ENCODE results near the gene EFL1. TPM values are rescaled to one million over a fixed set of nuclear protein-coding genes. Genes with fewer than 3 reads are reported as not detected.

Gene EFL1
- total and polyA plus RNA-seq, 2 experiments from 2014 or later, result 15.4 to 46.4 TPM

- no peak for TF ChIP-seq ZNF114 (CRISPR knock-in tag; IDR thresholded peaks at IDR 0.05)
- no peak for TF ChIP-seq ETS1 (IDR thresholded peaks at IDR 0.05)
- TF ChIP-seq ZNF462 (CRISPR knock-in tag; IDR thresholded peaks at IDR 0.05), result no peak
- TF ChIP-seq EZH2phosphoT487 (IDR thresholded peaks at IDR 0.05; ENCODE audit: unreplicated experiment), result no peak
- TF ChIP-seq NANOG (IDR thresholded peaks at IDR 0.05; ENCODE audit: borderline replicate concordance), result no peak
- no peak for TF ChIP-seq POLR2AphosphoS5 (IDR thresholded peaks at IDR 0.05; ENCODE audit: low read depth)
- TF ChIP-seq ZNF331 (CRISPR knock-in tag; IDR thresholded peaks at IDR 0.05; ENCODE audit: low read depth), result no peak
- no peak for TF ChIP-seq EZH2 (IDR thresholded peaks at IDR 0.05; ENCODE audit: low read depth, unreplicated experiment)
- Mint-ChIP-seq H3K27ac (no peak overlapping the region), H3K4me1 (peaks cover 7% of the 10 kb centered on the region; the same call in 2 of the 3 replicates), H3K4me3 (no peak overlapping the region), H3K36me3 (ENCODE audit: low read depth) (peaks cover 29% of the 10 kb centered on the region), H3K9me3 (peaks cover 24% of the 10 kb centered on the region), H3K27me3 (ENCODE audit: insufficient read depth, low read depth, poor library complexity) (peaks cover 2% of the 10 kb centered on the region)
- no peak overlapping the region for H3K27ac ChIP-seq (ENCODE audit: low read depth)
- no peaks in the 10 kb centered on the region for H3F3A ChIP-seq (replicated peaks; ENCODE audit: low read depth)
- no peak overlapping the region for H3K4me3 ChIP-seq
- DNase-seq (ENCODE audit: low spot score) (no peak), ATAC-seq (no peak)
- no peaks in the 10 kb centered on the region for H3K9me2 ChIP-seq (ENCODE audit: insufficient read depth)
- H2AFZ ChIP-seq, result no peak overlapping the region
- H3K27me3 ChIP-seq (ENCODE audit: insufficient read depth), result no peaks in the 10 kb centered on the region
- no peaks in the 10 kb centered on the region for H3K79me2 ChIP-seq (replicated peaks; ENCODE audit: insufficient read depth)
- H3K36me3 ChIP-seq (ENCODE audit: insufficient read depth), result peaks cover 7% of the 10 kb centered on the region; the same call in 1 of the 2 replicates
- no peaks in the 10 kb centered on the region for H4K20me1 ChIP-seq (replicated peaks; ENCODE audit: insufficient read depth)
- no peak overlapping the region for H3K4me2 ChIP-seq
- no peaks in the 10 kb centered on the region; the same call in 1 of the 2 replicates for H3K4me1 ChIP-seq (ENCODE audit: insufficient read depth)
Measured at GRCh38 chr15:82275410-82275809, 12.9 kb upstream of the EFL1 start.

Data from GM23338 (cell line).